BJ (cell line): ENCODE results near the gene PACSIN2. TPM values are rescaled to one million over a fixed set of nuclear protein-coding genes. Genes with fewer than 3 reads are reported as not detected.
A peak's percentile ranks its signal among the peaks of the same experiment; 100 is the strongest.

Experiments used
- CTCF ChIA-PET: fragments of 350-600 bp; formaldehyde crosslinking; extraction: SDS; loops from one replicate; lab custom pipeline; 2021; ENCODE audit warnings: antibody characterized with exemption, inconsistent platforms; lab: Yijun Ruan, JAX
- POLR2A ChIA-PET: fragments of 300-600 bp; sonication (Branson Sonifier 250); formaldehyde crosslinking; extraction: SDS; loops from one replicate; lab custom pipeline; 2021; ENCODE audit warnings: antibody characterized with exemption; lab: Charles Lee
- DNase-seq: peaks from one replicate; pipeline ENCODE4 v3.0.0-alpha.2; 2011; ENCODE audit warnings: low read depth
- H3K27me3 ChIP-seq: 2 replicates; pipeline ENCODE4 v1.6.0; 2011; ENCODE audit warnings: low read length; ENCODE audit not compliant: control insufficient read depth, insufficient read depth
- H3K36me3 ChIP-seq: 2 replicates; pipeline ENCODE4 v1.5.1; 2011; ENCODE audit warnings: low read length; ENCODE audit not compliant: control insufficient read depth, insufficient read depth
- H3K4me3 ChIP-seq: 2 replicates; pipeline ENCODE4 v1.5.1; 2011; ENCODE audit warnings: low read depth, mild to moderate bottlenecking, control low read depth, low read length
- CTCF ChIP-seq: IDR thresholded peaks from 2 replicates; pipeline ENCODE4 v1.5.1; 2011; ENCODE audit warnings: low read depth, mild to moderate bottlenecking, control low read depth, inconsistent platforms, low read length, moderate library complexity; ENCODE audit not compliant: insufficient read depth
- polyA plus RNA-seq: library from polyadenylated mRNA; depleted of rRNA; stranded (reverse); fragments of >200 nt; gene quantifications from 2 replicates; pipeline ENCODE4 v1.2.3, GENCODE V29; 2011

Gene PACSIN2
- polyA plus RNA-seq, 1 experiment: 86.3 TPM

- H3K27me3 ChIP-seq: no peaks in the 10 kb centered on the region
- POLR2A ChIA-PET: no interaction called here
- CTCF ChIA-PET: interaction anchor here (0.8 to 1.9 kb wide), 2 partner anchors 9 to 41 kb away, joined by 3 to 8 read pairs; no protein-coding TSS in a partner anchor
- H3K4me3 ChIP-seq: no peak overlapping the region
- no peak for DNase-seq
- no peak for TF ChIP-seq CTCF
- H3K36me3 ChIP-seq: no peaks in the 10 kb centered on the region
These were observed 22.0 kb downstream of the PACSIN2 start for GRCh38 chr22:42992886-42993479.

- Histone ChIP-seq H3K4me3 (no peak overlapping the region), H3K27me3 (no peaks in the 10 kb centered on the region), H3K36me3 (no peaks in the 10 kb centered on the region)
- ChIA-PET CTCF (interaction anchor here (0.8 to 1.3 kb wide), 3 partner anchors 17 to 42 kb away, joined by 3 read pairs; no protein-coding TSS in a partner anchor), POLR2A (no interaction called here)
- no peak for TF ChIP-seq CTCF
- no peak for DNase-seq
These were observed 22.9 kb downstream of the PACSIN2 start for GRCh38 chr22:42992092-42992491.

GRCh38 chr22:42991010-42991651 lies 23.8 kb downstream of the PACSIN2 start:
- POLR2A ChIA-PET: no interaction called here
- DNase-seq: no peak
- H3K27me3 ChIP-seq: no peaks in the 10 kb centered on the region
- TF ChIP-seq CTCF: no peak
- H3K36me3 ChIP-seq: no peaks in the 10 kb centered on the region
- CTCF ChIA-PET: interaction anchor here (0.7 to 1.7 kb wide), 7 partner anchors 13 to 87 kb away, joined by 3 to 8 read pairs (median 3); no protein-coding TSS in a partner anchor
- no peak overlapping the region for H3K4me3 ChIP-seq

DNA sequence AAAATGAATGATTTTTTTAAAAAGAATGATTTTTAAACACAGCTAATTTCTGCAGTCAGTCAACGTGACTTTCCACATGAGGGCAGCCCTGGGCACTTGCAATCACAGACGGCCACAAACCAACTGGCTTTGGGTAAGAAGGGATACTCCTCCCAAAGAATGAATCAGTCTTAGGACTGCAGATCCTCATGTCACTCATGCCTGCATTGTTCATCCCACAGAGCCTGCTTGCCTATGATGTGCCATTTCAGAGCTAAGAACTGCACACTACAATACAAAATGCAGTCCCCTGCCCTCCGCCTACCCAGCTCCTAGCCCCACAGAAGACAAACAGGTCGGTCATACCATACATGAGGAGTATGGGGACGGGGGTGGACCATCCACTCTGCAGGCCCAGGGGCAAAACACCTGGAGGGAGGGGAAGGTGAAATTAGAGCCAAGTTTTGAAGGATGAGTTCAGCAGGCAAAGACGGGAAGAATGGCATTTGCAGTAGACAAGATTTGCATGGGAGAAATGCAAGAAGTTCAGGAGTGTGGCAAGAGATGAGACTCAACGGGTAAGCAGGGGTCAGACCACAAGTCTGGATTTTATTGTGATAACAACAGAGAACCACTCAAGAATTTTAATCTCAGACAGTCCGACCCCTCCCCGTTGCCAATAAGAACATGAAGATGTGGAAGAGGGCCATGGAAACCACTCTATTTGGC lies 24.7 kb downstream of the PACSIN2 start:
- TF ChIP-seq CTCF: peak; percentile 60
- Histone ChIP-seq H3K36me3 (no peaks in the 10 kb centered on the region), H3K4me3 (no peak overlapping the region), H3K27me3 (no peaks in the 10 kb centered on the region)
- POLR2A ChIA-PET: interaction anchor here (0.6 kb wide), 1 partner anchor 836 kb away, joined by 3 read pairs; no protein-coding TSS in a partner anchor
- CTCF ChIA-PET: interaction anchor here (0.6 to 2.0 kb wide), 13 partner anchors 11 to 138 kb away, joined by 3 to 12 read pairs (median 5); no protein-coding TSS in a partner anchor
- DNase-seq: no peak

DNA sequence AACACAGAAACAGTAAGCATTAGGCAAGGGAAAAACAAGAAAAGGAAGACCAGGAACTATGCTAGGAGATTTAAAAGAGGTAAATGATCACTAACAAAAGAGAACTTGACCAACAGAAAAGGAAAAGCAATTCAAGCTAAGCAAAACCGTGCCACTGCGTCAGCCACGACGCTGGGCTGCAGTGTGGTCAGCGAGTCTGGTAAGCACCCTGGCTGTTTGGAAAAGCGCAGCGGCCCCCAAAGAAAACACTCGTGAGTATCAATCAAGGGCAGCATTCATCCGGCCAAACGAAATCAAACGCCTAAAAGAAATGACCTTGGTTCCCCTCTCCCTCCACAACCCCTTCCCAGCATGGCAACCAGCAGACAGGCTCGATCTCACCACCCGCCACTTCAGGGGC lies 28.8 kb downstream of the PACSIN2 start:
- Histone ChIP-seq H3K27me3 (no peaks in the 10 kb centered on the region), H3K4me3 (no peak overlapping the region), H3K36me3 (no peaks in the 10 kb centered on the region)
- no peak for TF ChIP-seq CTCF
- ChIA-PET POLR2A (no interaction called here), CTCF (no interaction called here)
- DNase-seq: no peak
